A549 (cell line): ENCODE data around the gene IDUA.

ENCODE experiments used
- CTCF ChIP-seq: fragments of >200 bp; sonication (Bioruptor Twin); formaldehyde crosslinking; IDR thresholded peaks from 3 replicates; pipeline ENCODE4 v1.5.1; 2016
- HDAC2 ChIP-seq: fragments of 200-600 bp; sonication (generic); IDR thresholded peaks from 2 replicates; pipeline ENCODE4 v1.6.1; 2016
- JUN ChIP-seq, 2 experiments: fragments of >200 bp; sonication (Bioruptor Twin); formaldehyde crosslinking; IDR thresholded peaks; 2 replicates in 1 of 2; 3 replicates in 1 of 2; pipeline ENCODE4 v1.6.1; 2016 to 2017
- RFX5 ChIP-seq: fragments of 450-650 bp; IDR thresholded peaks from 2 replicates; pipeline ENCODE4 v1.7.1; 2014; ENCODE audit warnings: antibody characterized with exemption, mild to moderate bottlenecking, moderate library complexity

- TF ChIP-seq JUN (IDR thresholded peaks at IDR 0.05) (no peak), HDAC2 (no peak), CTCF (no peak), RFX5 (no peak)
These were observed 35.0 kb upstream of the IDUA start for GRCh38 chr4:951594-952468.
